ENCODE data around the gene FAM107B.

The FAM107B gene

DNA sequence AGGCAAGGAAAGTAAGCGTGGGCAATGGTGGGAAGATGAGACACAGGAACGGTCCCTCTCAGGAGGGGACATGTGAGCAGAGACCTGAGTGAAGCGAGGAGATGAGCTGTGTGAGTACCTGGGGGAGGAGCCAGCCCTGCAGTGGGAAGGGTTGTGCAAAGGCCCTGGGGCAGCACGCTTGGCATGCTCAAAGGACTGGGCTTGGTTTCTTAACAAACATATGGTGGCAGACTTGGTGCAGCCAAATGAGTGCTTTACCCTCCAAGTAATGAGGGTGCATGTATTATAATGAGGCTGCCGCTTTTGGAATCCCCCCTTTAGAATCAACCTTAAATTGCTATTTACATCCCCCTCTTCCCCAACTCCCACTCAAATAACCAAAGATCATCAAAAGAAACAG lies 291.3 kb downstream of the FAM107B start:
- no peak overlapping the region for H3K4me3 ChIP-seq (ENCODE audit: low read length)
- TF ChIP-seq, protein P1, sequence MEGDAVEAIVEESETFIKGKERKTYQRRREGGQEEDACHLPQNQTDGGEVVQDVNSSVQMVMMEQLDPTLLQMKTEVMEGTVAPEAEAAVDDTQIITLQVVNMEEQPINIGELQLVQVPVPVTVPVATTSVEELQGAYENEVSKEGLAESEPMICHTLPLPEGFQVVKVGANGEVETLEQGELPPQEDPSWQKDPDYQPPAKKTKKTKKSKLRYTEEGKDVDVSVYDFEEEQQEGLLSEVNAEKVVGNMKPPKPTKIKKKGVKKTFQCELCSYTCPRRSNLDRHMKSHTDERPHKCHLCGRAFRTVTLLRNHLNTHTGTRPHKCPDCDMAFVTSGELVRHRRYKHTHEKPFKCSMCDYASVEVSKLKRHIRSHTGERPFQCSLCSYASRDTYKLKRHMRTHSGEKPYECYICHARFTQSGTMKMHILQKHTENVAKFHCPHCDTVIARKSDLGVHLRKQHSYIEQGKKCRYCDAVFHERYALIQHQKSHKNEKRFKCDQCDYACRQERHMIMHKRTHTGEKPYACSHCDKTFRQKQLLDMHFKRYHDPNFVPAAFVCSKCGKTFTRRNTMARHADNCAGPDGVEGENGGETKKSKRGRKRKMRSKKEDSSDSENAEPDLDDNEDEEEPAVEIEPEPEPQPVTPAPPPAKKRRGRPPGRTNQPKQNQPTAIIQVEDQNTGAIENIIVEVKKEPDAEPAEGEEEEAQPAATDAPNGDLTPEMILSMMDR (IDR thresholded peaks at IDR 0.05; ENCODE audit: insufficient read depth, low read depth, low read length, missing control alignments): no peak
- no peak for DNase-seq (ENCODE audit: low read depth)

DNA sequence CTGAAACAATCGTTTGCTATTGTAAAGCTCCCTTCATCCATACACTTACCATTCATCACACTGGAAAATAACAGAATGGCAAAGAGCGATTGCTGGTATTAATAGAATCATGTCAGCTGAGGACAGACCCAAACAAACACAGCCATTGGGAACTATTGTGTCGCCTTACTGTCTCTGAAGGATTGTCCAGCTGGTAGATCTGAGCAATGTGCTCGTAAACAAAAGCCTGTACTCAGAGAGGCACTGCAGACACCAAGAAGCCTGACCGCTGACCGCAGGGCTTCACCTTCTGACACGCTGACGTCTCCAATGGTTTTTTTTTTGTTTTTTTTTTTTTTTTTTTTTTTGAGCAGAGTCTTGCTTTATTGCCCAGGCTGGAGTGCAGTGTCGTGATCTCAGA lies 292.9 kb downstream of the FAM107B start:
- no peak for DNase-seq (ENCODE audit: low read depth)
- H3K4me3 ChIP-seq (ENCODE audit: low read length): no peak overlapping the region

DNA sequence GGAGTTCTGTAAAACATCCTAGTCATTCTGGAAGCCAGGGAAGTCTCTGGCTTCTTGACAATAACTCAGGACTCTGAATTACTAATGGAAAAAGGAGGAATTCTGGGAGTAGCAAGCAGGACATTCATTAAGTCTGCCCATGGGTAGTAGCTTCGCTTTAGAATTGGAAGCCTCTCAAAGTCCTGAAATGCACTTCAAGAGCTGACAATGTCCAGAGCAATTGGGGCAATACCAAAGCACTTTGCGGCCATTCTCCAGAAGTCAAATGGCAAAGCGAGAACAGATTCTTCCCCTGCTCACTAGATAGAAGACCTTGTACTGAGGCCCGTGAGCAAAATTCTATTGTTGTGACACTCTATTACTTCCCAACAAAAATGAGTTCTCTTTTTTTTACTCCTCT lies 293.7 kb downstream of the FAM107B start:
- TF ChIP-seq, protein P1 (IDR thresholded peaks at IDR 0.05; ENCODE audit: insufficient read depth, low read depth, low read length, missing control alignments): no peak
- DNase-seq (ENCODE audit: low read depth): no peak
- H3K4me3 ChIP-seq (ENCODE audit: low read length): no peak overlapping the region

More for the DNA sequence above, 292.9 kb downstream of the FAM107B start:
- TF ChIP-seq, protein P1 (IDR thresholded peaks at IDR 0.05; ENCODE audit: insufficient read depth, low read depth, low read length, missing control alignments): no peak

DNA sequence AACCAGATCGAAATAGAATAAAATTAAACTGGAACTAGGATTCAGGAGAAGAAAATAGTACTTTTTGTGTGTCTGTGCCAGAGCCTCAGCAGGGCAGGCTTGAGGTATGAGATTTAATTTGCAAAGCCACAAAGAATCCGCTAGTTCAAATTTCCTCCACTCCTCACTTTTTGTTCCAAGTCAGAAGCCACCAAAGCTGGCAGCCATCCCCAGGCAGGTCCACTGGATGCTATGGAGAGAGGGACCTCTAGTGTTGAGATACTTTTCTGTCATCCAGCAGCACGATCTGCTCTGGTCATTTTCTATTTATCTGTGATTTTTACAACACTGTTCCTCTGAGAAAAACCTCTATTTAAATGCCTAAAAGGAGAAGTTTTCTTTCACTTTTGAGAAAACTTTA lies 296.1 kb downstream of the FAM107B start:
- H3K4me3 ChIP-seq (ENCODE audit: low read length): no peak overlapping the region
- TF ChIP-seq, protein P1 (IDR thresholded peaks at IDR 0.05; ENCODE audit: insufficient read depth, low read depth, low read length, missing control alignments): peak; percentile 34
- DNase-seq (ENCODE audit: low read depth): peak; percentile 59

DNA sequence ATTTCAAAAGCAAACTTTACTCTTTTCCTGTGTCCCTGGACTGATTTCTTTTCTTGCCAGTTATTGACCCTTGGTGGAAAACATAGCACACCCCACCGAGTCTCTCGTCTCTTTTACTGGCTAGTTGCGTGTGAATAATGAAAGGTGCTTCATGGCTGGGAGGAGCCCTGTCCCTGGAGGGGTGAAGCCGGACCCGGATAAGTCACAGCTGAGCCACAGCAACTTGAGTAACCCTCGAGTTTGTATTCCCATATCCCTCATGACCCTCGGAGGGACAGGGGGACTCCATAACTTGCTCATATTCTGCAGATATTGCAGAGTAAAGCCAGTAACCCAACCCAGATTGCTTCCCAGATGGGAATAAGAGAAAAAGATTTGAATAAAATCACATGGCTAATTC lies 296.5 kb downstream of the FAM107B start:
- no peak overlapping the region for H3K4me3 ChIP-seq (ENCODE audit: low read length)
- no peak for DNase-seq (ENCODE audit: low read depth)
- TF ChIP-seq, protein P1 (IDR thresholded peaks at IDR 0.05; ENCODE audit: insufficient read depth, low read depth, low read length, missing control alignments): no peak

DNA sequence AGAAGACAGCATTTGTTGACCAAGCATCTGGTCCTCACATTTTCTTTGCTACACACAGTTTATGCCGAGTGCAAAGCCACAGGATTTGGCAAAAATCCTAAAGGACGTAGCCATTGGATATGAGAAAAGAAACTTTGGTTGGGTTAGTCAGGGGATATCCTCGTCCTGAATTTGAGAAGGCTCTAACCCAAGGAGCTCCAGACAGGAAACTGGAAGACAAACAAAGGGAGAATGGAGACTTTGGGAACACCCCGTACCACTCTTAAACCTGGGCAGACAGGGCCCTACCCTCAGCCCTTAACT lies 297.3 kb downstream of the FAM107B start:
- no peak for DNase-seq (ENCODE audit: low read depth)
- TF ChIP-seq, protein P1 (IDR thresholded peaks at IDR 0.05; ENCODE audit: insufficient read depth, low read depth, low read length, missing control alignments): no peak
- no peak overlapping the region for H3K4me3 ChIP-seq (ENCODE audit: low read length)

DNA sequence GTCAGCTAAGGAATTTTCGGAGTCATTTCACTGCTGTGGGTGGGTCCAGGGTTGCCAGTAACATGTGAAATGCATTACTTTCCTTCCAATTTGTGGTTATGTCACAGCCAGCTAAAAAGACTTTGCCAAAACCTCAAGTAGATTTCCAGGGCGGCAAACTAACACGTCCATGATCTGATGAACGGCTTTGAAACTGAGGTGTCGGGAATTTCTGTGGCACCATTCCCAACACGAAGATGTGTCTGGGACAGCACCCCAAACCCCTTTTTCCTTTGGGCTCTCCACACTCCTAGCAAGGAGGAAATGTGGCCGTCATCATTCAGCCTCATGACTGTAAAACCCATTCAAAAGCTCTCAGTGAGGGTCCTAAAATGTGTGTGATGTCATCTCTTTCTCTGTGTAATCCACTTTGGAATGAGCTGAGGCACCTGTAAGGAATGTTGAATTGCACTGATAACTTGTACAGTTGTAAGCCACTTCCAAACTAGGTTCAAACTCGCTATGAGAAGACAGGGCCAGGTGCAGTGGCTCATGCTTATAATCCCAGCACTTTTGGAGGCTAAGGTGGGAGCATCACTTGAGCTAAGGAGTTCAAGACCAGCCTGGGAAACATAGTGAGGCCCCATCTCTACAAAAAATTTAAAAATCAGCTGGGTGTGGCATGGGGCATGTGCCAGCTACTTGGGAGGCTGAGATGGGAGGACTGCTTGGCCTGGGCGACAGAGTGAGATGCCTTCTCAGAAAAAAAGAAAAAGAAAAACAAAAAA lies 297.9 kb downstream of the FAM107B start:
- H3K4me3 ChIP-seq (ENCODE audit: low read length): no peak overlapping the region
- TF ChIP-seq, protein P1 (IDR thresholded peaks at IDR 0.05; ENCODE audit: insufficient read depth, low read depth, low read length, missing control alignments): no peak
- peak; percentile 40 for DNase-seq (ENCODE audit: low read depth)

Measured in epithelial cell of esophagus (primary cell).